ENCODE results near the gene KCNC4.

- TF ChIP-seq CTCF (IDR thresholded peaks at IDR 0.05) (no peak), POLR2A (IDR thresholded peaks at IDR 0.05) (no peak), POLR2AphosphoS5 (IDR thresholded peaks at IDR 0.05) (no peak)
These were observed 17.7 kb downstream of the KCNC4 start for GRCh38 chr1:110227774-110228173.
